Stimulated activated naive CD8-positive, alpha-beta T cell treated with anti-CD3 and anti-CD28 coated beads, Interleukin-15, amount 100 ng/mL, for 72 hours (primary cell): ENCODE measurements around the gene RHOJ.
"Not testable (repeated sequence)": the region's sequence is repeated elsewhere in the genome, so short reads cannot be mapped to it uniquely, and the experiment has no call there.

Source experiments
- ATAC-seq: fragments of 150-1000 bp; cut with Tn5 transposase; 2 replicates; pipeline ENCODE4 v1.10.0; 2021; ENCODE audit warnings: mild to moderate bottlenecking, moderate library complexity
- DNase-seq, 2 donors: peaks; one replicate each; pipeline ENCODE4 v3.0.0; 2021 to 2022
- H3K27ac Mint-ChIP-seq, 2 donors: one replicate each; pipeline ENCODE4 v1.8.0; 2022; ENCODE audit warnings: mild to moderate bottlenecking in 2 of 2, mixed read lengths in 2 of 2, moderate library complexity in 2 of 2
- H3K27me3 Mint-ChIP-seq: one replicate; pipeline ENCODE4 v1.8.0; 2022; ENCODE audit warnings: mixed read lengths
- H3K4me1 Mint-ChIP-seq: one replicate; pipeline ENCODE4 v1.8.0; 2022; ENCODE audit warnings: mild to moderate bottlenecking, mixed read lengths
- H3K4me3 Mint-ChIP-seq, 2 donors: one replicate each; pipeline ENCODE4 v1.8.0; 2022; ENCODE audit warnings: mild to moderate bottlenecking in 2 of 2, mixed read lengths in 2 of 2, moderate library complexity in 1 of 2
- H3K9me3 Mint-ChIP-seq, 2 donors: one replicate each; pipeline ENCODE4 v1.8.0; 2022; ENCODE audit warnings: mixed read lengths in 2 of 2

Gene RHOJ

GRCh38 chr14:63295231-63295685 lies 91.0 kb downstream of the RHOJ start:
- peaks cover 25% of the 10 kb centered on the region for H3K27me3 Mint-ChIP-seq
- no peak for DNase-seq
- H3K27ac Mint-ChIP-seq: no peak overlapping the region
- H3K9me3 Mint-ChIP-seq: no peaks in the 10 kb centered on the region
- no peak for ATAC-seq
- peaks cover 9% of the 10 kb centered on the region for H3K4me1 Mint-ChIP-seq
- no peak overlapping the region for H3K4me3 Mint-ChIP-seq

DNA sequence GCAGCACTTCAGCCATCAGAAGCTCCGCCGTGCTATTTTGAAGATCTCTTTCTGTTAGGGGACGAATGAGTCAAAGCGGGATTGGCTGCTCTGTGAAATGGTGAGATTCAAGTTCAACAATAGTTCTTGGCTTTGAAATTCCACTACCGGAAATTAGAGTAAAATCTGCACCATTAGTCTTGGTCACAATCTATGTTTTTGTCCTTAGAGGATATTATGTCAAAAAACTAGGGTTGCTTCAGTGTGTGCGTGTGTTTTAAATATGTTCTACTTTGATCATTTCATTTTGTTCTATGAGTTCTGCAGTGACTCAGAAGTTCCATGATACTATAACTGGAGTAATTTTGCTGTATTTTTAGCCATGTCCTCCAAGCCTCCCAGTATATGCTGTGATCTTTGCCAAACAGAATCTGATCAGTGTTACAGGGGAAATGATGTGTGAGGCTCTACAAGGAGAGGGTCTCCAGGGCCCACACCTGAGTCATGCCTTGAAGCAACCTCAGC lies 91.9 kb downstream of the RHOJ start:
- Mint-ChIP-seq H3K9me3 (no peaks in the 10 kb centered on the region), H3K4me3 (no peak overlapping the region), H3K27ac (no peak overlapping the region), H3K4me1 (peaks cover 9% of the 10 kb centered on the region), H3K27me3 (peaks cover 20% of the 10 kb centered on the region)
- DNase-seq (no peak), ATAC-seq (no peak)

- Mint-ChIP-seq H3K9me3 (no peaks in the 10 kb centered on the region), H3K4me1 (peaks cover 9% of the 10 kb centered on the region), H3K27ac (no peak overlapping the region), H3K4me3 (no peak overlapping the region), H3K27me3 (peaks cover 30% of the 10 kb centered on the region)
- DNase-seq (no peak), ATAC-seq (no peak)
Measured at GRCh38 chr14:63297372-63298063, 93.3 kb downstream of the RHOJ start.

GRCh38 chr14:63299351-63300110 lies 95.3 kb downstream of the RHOJ start:
- ATAC-seq (no peak), DNase-seq (no peak)
- peaks cover 9% of the 10 kb centered on the region for H3K4me1 Mint-ChIP-seq
- no peaks in the 10 kb centered on the region for H3K9me3 Mint-ChIP-seq
- no peak overlapping the region for H3K27ac Mint-ChIP-seq
- peaks cover 29% of the 10 kb centered on the region for H3K27me3 Mint-ChIP-seq
- no peak overlapping the region for H3K4me3 Mint-ChIP-seq

- ATAC-seq (no peak), DNase-seq (no peak)
- H3K27ac Mint-ChIP-seq: no peak overlapping the region
- peaks cover 16% of the 10 kb centered on the region for H3K27me3 Mint-ChIP-seq
- no peaks in the 10 kb centered on the region for H3K9me3 Mint-ChIP-seq
- no peak overlapping the region for H3K4me3 Mint-ChIP-seq
- H3K4me1 Mint-ChIP-seq: no peaks in the 10 kb centered on the region
Measured at GRCh38 chr14:63300854-63301253, 96.6 kb downstream of the RHOJ start.

GRCh38 chr14:63301891-63302534 lies 97.8 kb downstream of the RHOJ start:
- Mint-ChIP-seq H3K4me1 (no peaks in the 10 kb centered on the region), H3K27me3 (peaks cover 16% of the 10 kb centered on the region), H3K27ac (no peak overlapping the region), H3K9me3 (no peaks in the 10 kb centered on the region), H3K4me3 (no peak overlapping the region)
- no peak for ATAC-seq
- no peak for DNase-seq

DNA sequence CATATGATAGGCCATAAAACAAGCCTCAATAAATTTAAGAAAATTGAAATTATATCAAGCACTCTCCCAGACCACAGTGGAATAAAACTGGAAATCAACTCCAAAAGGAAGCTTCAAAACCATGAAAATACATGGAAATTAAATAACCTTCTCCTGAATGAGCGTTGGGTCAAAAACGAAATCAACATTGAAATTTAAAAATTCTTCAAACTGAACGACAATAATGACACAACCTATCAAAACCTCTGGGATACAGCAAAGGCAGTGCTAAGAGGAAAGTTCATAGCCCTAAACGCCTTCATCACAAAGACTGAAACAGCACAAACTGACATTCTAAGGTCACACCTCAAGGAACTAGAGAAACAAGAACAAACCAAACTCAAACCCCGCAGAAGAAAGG lies 100.2 kb downstream of the RHOJ start:
- H3K4me1 Mint-ChIP-seq, ATAC-seq, H3K27ac Mint-ChIP-seq, DNase-seq, H3K9me3 Mint-ChIP-seq, H3K4me3 Mint-ChIP-seq: not testable (repeated sequence)
- H3K27me3 Mint-ChIP-seq: peaks cover 23% of the 10 kb centered on the region

DNA sequence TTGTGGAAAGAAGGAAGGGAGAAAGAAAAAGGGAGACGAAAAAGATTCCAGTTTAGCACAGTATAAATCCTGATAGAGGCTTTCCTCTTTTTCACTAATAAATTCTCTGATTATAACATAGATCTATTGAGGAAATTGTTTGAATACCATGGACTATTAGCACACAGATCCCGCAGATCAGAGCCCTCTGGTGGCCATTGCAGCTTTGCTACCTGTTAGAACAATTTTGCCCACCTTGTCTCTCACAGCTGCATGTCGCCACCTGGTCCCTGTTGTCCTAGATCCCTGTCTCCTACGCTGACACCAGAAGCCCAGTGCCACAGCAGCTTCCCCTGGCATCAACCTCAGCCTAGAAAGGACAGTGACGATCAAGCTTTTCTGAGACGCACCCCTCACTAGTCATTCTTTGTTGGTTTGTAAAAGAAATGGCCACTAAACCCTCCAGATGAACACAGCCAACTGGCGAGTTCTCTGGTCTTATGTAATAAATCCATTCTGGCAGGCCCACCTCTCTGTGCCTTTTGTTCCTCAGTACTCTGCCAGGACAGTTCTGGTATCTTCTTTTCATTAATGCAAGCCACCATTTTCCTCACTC lies 104.6 kb downstream of the RHOJ start:
- DNase-seq (no peak), ATAC-seq (no peak)
- Mint-ChIP-seq H3K27ac (no peak overlapping the region), H3K4me3 (no peak overlapping the region), H3K4me1 (no peaks in the 10 kb centered on the region), H3K9me3 (no peaks in the 10 kb centered on the region), H3K27me3 (peaks cover 25% of the 10 kb centered on the region)

DNA sequence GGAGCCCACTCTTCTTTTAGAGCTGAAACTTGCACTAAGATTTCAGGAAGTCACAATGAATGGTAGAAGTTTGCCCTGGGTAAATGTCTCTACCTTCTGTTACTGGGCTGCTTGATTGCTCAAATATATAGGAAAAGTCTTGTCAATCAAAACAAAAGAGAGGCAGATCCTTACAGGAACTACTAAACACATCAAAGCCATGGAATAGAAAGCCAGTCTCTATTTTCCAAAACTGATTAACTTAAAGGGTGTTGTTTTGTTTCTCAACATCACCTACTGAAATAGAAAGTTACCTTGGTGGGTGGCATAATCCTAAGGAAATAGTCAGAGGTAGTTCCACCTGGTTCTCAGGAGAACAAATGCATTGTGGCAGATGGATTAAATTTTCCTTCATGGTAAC lies 114.6 kb downstream of the RHOJ start, which contains the start of gene GPHB5:
TSS of gene GPHB5 (minus strand) at position 101 of the 400 bp plus-strand sequence. CDS start 1,086 bp downstream, outside the sequence.
- ATAC-seq (no peak), DNase-seq (no peak)
- Mint-ChIP-seq H3K27ac (no peak within 1 kb of the TSS), H3K9me3 (no peaks in the 10 kb centered on the region), H3K4me3 (no peak within 1 kb of the TSS), H3K27me3 (peaks cover 22% of the 10 kb centered on the region), H3K4me1 (no peaks in the 10 kb centered on the region)

DNA sequence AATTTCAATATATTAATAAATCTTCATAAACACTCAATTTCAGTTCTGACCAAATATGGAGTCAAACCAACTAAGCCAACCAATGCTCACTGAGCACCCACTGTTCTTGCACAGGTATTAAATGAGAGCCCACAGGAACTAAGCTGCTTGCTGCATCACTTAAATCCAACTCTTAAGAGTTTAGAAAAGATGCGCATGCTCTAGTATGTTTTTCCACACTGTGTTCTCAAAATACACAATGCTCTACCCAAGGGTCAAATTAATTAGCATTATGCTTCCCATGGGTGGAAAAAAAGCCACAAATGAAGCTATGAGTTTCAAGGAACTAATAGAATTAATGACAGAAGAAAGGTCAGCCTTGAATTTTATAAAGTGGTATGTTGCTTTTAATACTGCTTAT lies 118.2 kb downstream of the RHOJ start:
- no peak overlapping the region for H3K4me3 Mint-ChIP-seq
- DNase-seq (no peak), ATAC-seq (no peak)
- H3K4me1 Mint-ChIP-seq: no peaks in the 10 kb centered on the region
- H3K27ac Mint-ChIP-seq: no peak overlapping the region
- no peaks in the 10 kb centered on the region for H3K9me3 Mint-ChIP-seq
- H3K27me3 Mint-ChIP-seq: peaks cover 7% of the 10 kb centered on the region

GRCh38 chr14:63322897-63323573 lies 118.8 kb downstream of the RHOJ start:
- no peak for ATAC-seq
- no peak for DNase-seq
- H3K27me3 Mint-ChIP-seq: peaks cover 7% of the 10 kb centered on the region

GRCh38 chr14:63326840-63327239 lies 122.6 kb downstream of the RHOJ start:
- ATAC-seq (no peak), DNase-seq (no peak)
- Mint-ChIP-seq H3K27me3 (peaks cover 4% of the 10 kb centered on the region), H3K4me3 (no peak overlapping the region), H3K27ac (no peak overlapping the region), H3K4me1 (no peaks in the 10 kb centered on the region), H3K9me3 (no peaks in the 10 kb centered on the region)

More at GRCh38 chr14:63322897-63323573, 118.8 kb downstream of the RHOJ start:
- H3K4me1 Mint-ChIP-seq: no peaks in the 10 kb centered on the region
- H3K4me3 Mint-ChIP-seq: no peak overlapping the region
- no peaks in the 10 kb centered on the region for H3K9me3 Mint-ChIP-seq
- no peak overlapping the region for H3K27ac Mint-ChIP-seq

- DNase-seq: no peak
- Mint-ChIP-seq H3K4me1 (no peaks in the 10 kb centered on the region), H3K27ac (no peak overlapping the region), H3K27me3 (peaks cover 22% of the 10 kb centered on the region), H3K9me3 (no peaks in the 10 kb centered on the region), H3K4me3 (no peak overlapping the region)
- no peak for ATAC-seq
Measured at GRCh38 chr14:63328787-63329737, 124.8 kb downstream of the RHOJ start.

DNA sequence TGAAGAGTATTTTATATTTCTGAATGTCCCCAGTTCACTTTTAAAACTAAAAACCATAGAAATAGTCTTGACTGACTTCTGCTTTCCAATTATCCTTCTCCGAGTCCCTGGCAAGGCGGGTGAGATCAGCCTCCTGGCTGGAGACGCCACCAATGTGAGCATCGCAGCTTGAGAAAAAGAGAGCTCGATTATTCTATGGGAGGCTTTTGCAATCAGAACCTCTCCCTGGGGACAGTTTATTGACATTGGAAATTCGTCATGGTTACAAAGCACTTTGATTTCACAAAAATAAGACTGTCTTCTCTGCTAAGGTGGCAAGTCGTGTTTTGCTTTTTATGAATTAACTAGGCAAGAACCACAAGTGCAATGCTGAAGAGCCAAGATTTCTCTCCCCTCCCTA lies 138.1 kb downstream of the RHOJ start:
- no peak for DNase-seq

More for the DNA sequence above, 138.1 kb downstream of the RHOJ start:
- peaks cover 0 to 3% of the 10 kb centered on the region in 2 donors for H3K9me3 Mint-ChIP-seq
- ATAC-seq: no peak
- H3K4me3 Mint-ChIP-seq: no peak overlapping the region
- peaks cover 48% of the 10 kb centered on the region for H3K27me3 Mint-ChIP-seq
- H3K27ac Mint-ChIP-seq: no peak overlapping the region
- no peaks in the 10 kb centered on the region for H3K4me1 Mint-ChIP-seq
